ENCODE data around the gene CCSAP. TPM values are rescaled to one million over a fixed set of nuclear protein-coding genes. Genes with fewer than 3 reads are reported as not detected.
A peak's percentile ranks its signal among the peaks of the same experiment; 100 is the strongest.

The CCSAP gene
- total RNA-seq, 1 donor from 2014 or later: 5.4 TPM

- no peak overlapping the region for H3K4me3 Mint-ChIP-seq (ENCODE audit: unreplicated experiment)
- H3K27ac Mint-ChIP-seq (ENCODE audit: unreplicated experiment): no peak overlapping the region
- no peak for DNase-seq (ENCODE audit: extremely low spot score, unreplicated experiment)
- peaks cover 19% of the 10 kb centered on the region for H3K4me1 Mint-ChIP-seq (ENCODE audit: unreplicated experiment)
- no peak for TF ChIP-seq CTCF (IDR thresholded peaks at IDR 0.05)
- H3K27me3 Mint-ChIP-seq (ENCODE audit: unreplicated experiment): no peaks in the 10 kb centered on the region
- peaks cover 21% of the 10 kb centered on the region for H3K36me3 Mint-ChIP-seq (ENCODE audit: unreplicated experiment)
- H3K9me3 Mint-ChIP-seq (ENCODE audit: unreplicated experiment): peaks cover 11% of the 10 kb centered on the region
Observed at GRCh38 chr1:229285440-229285839, 57.4 kb downstream of the CCSAP start.

- no peak for DNase-seq (ENCODE audit: extremely low spot score, unreplicated experiment)
- Mint-ChIP-seq H3K4me3 (ENCODE audit: unreplicated experiment) (no peak overlapping the region), H3K27me3 (ENCODE audit: unreplicated experiment) (no peaks in the 10 kb centered on the region), H3K36me3 (ENCODE audit: unreplicated experiment) (peaks cover 19% of the 10 kb centered on the region), H3K9me3 (ENCODE audit: unreplicated experiment) (peaks cover 11% of the 10 kb centered on the region), H3K4me1 (ENCODE audit: unreplicated experiment) (peaks cover 19% of the 10 kb centered on the region), H3K27ac (ENCODE audit: unreplicated experiment) (no peak overlapping the region)
- TF ChIP-seq CTCF (IDR thresholded peaks at IDR 0.05): no peak
Observed at GRCh38 chr1:229284887-229285286, 58.0 kb downstream of the CCSAP start.

- Mint-ChIP-seq H3K4me1 (ENCODE audit: unreplicated experiment) (peaks cover 19% of the 10 kb centered on the region), H3K4me3 (ENCODE audit: unreplicated experiment) (no peak overlapping the region), H3K9me3 (ENCODE audit: unreplicated experiment) (peaks cover 11% of the 10 kb centered on the region), H3K27me3 (ENCODE audit: unreplicated experiment) (no peaks in the 10 kb centered on the region), H3K36me3 (ENCODE audit: unreplicated experiment) (peaks cover 13% of the 10 kb centered on the region), H3K27ac (ENCODE audit: unreplicated experiment) (no peak overlapping the region)
- no peak for DNase-seq (ENCODE audit: extremely low spot score, unreplicated experiment)
- no peak for TF ChIP-seq CTCF (IDR thresholded peaks at IDR 0.05)
Observed at GRCh38 chr1:229283183-229283611, 59.6 kb downstream of the CCSAP start.

GRCh38 chr1:229282295-229282823, 60.5 kb downstream of the CCSAP start:
- H3K4me1 Mint-ChIP-seq (ENCODE audit: unreplicated experiment): peaks cover 18% of the 10 kb centered on the region
- H3K27ac Mint-ChIP-seq (ENCODE audit: unreplicated experiment): no peak overlapping the region
- no peak for DNase-seq (ENCODE audit: extremely low spot score, unreplicated experiment)
- TF ChIP-seq CTCF (IDR thresholded peaks at IDR 0.05): no peak
- H3K4me3 Mint-ChIP-seq (ENCODE audit: unreplicated experiment): no peak overlapping the region
- peaks cover 13% of the 10 kb centered on the region for H3K36me3 Mint-ChIP-seq (ENCODE audit: unreplicated experiment)
- peaks cover 11% of the 10 kb centered on the region for H3K9me3 Mint-ChIP-seq (ENCODE audit: unreplicated experiment)
- H3K27me3 Mint-ChIP-seq (ENCODE audit: unreplicated experiment): no peaks in the 10 kb centered on the region

GRCh38 chr1:229281339-229281926, 61.4 kb downstream of the CCSAP start:
- no peaks in the 10 kb centered on the region for H3K27me3 Mint-ChIP-seq (ENCODE audit: unreplicated experiment)
- no peak for TF ChIP-seq CTCF (IDR thresholded peaks at IDR 0.05)
- no peak overlapping the region for H3K4me3 Mint-ChIP-seq (ENCODE audit: unreplicated experiment)

More at GRCh38 chr1:229281339-229281926, 61.4 kb downstream of the CCSAP start:
- no peak for DNase-seq (ENCODE audit: extremely low spot score, unreplicated experiment)
- H3K36me3 Mint-ChIP-seq (ENCODE audit: unreplicated experiment): peaks cover 9% of the 10 kb centered on the region
- peaks cover 11% of the 10 kb centered on the region for H3K9me3 Mint-ChIP-seq (ENCODE audit: unreplicated experiment)
- peaks cover 11% of the 10 kb centered on the region for H3K4me1 Mint-ChIP-seq (ENCODE audit: unreplicated experiment)
- H3K27ac Mint-ChIP-seq (ENCODE audit: unreplicated experiment): peak overlapping the region; percentile 25

Measured in osteocyte (in vitro differentiated cells).